MM.1S (cell line): ENCODE results near the gene MPP4.

Experiments
- DNase-seq: peaks from one replicate; pipeline ENCODE4 v3.0.0-alpha.2; 2015
- H2AFZ ChIP-seq: fragments of 300-600 bp; sonication (generic); 2 replicates; pipeline ENCODE4 v1.6.0; 2016; ENCODE audit warnings: antibody characterized with exemption, low read length
- H3F3A ChIP-seq: fragments of 300-600 bp; sonication (generic); 2 replicates; pipeline ENCODE4 v1.6.1; 2016; ENCODE audit warnings: mild to moderate bottlenecking, antibody characterized with exemption, low read length, moderate library complexity, mixed read lengths; ENCODE audit not compliant: insufficient read depth
- H3K27ac ChIP-seq: fragments of 300-600 bp; sonication (generic); 2 replicates; pipeline ENCODE4 v1.5.1; 2016; ENCODE audit warnings: mild to moderate bottlenecking, low read length
- H3K27me3 ChIP-seq: fragments of 300-600 bp; sonication (generic); replicated peaks from 2 replicates; pipeline ENCODE4 v1.6.0; 2016; ENCODE audit warnings: low read length; ENCODE audit not compliant: insufficient read depth
- H3K36me3 ChIP-seq: fragments of 300-600 bp; sonication (generic); replicated peaks from 2 replicates; pipeline ENCODE4 v1.6.1; 2016; ENCODE audit warnings: mild to moderate bottlenecking, low read length, mixed read lengths; ENCODE audit not compliant: insufficient read depth
- H3K4me1 ChIP-seq: fragments of 300-600 bp; sonication (generic); 2 replicates; pipeline ENCODE4 v1.6.1; 2016; ENCODE audit warnings: low read length, mixed read lengths
- H3K4me2 ChIP-seq: fragments of 300-600 bp; sonication (generic); 2 replicates; pipeline ENCODE4 v1.6.0; 2016; ENCODE audit warnings: low read depth, low read length
- H3K4me3 ChIP-seq: fragments of 300-600 bp; sonication (generic); 2 replicates; pipeline ENCODE4 v1.5.1; 2016; ENCODE audit warnings: low read length, mixed read lengths
- H3K79me2 ChIP-seq: fragments of 300-600 bp; sonication (generic); 2 replicates; pipeline ENCODE4 v1.6.1; 2016; ENCODE audit warnings: mixed run types, low read length, mixed read lengths
- H3K9ac ChIP-seq: fragments of 300-600 bp; sonication (generic); 2 replicates; pipeline ENCODE4 v1.6.1; 2016; ENCODE audit warnings: low read length, mixed read lengths
- H3K9me2 ChIP-seq: fragments of 300-600 bp; sonication (generic); replicated peaks from 2 replicates; pipeline ENCODE4 v1.6.1; 2016; ENCODE audit warnings: mild to moderate bottlenecking, low read length, mixed read lengths; ENCODE audit not compliant: insufficient read depth
- H3K9me3 ChIP-seq: fragments of 300-600 bp; sonication (generic); replicated peaks from 2 replicates; pipeline ENCODE4 v1.6.1; 2016; ENCODE audit warnings: mild to moderate bottlenecking, low read length, mixed read lengths; ENCODE audit not compliant: insufficient read depth
- H4K20me1 ChIP-seq: fragments of 300-600 bp; sonication (generic); 2 replicates; pipeline ENCODE4 v1.6.1; 2016; ENCODE audit warnings: mild to moderate bottlenecking, low read length, moderate library complexity, mixed read lengths; ENCODE audit not compliant: insufficient read depth
- EZH2 ChIP-seq: fragments of 300-600 bp; sonication (generic); optimal IDR thresholded peaks from 2 replicates; pipeline ENCODE3; 2017; ENCODE audit warnings: low read depth, mild to moderate bottlenecking, antibody characterized with exemption, low read length, mixed read lengths
- EZH2phosphoT487 ChIP-seq: fragments of 300-600 bp; sonication (generic); IDR thresholded peaks from 2 replicates; pipeline ENCODE4 v1.6.1; 2018; ENCODE audit warnings: antibody characterized with exemption, low read length
- TF ChIP-seq, protein P1 (sequence below): fragments of 300-600 bp; sonication (generic); IDR thresholded peaks from 2 replicates; pipeline ENCODE4 v1.5.1; 2016; ENCODE audit warnings: antibody characterized with exemption, low read length, mixed read lengths

Gene MPP4

DNA sequence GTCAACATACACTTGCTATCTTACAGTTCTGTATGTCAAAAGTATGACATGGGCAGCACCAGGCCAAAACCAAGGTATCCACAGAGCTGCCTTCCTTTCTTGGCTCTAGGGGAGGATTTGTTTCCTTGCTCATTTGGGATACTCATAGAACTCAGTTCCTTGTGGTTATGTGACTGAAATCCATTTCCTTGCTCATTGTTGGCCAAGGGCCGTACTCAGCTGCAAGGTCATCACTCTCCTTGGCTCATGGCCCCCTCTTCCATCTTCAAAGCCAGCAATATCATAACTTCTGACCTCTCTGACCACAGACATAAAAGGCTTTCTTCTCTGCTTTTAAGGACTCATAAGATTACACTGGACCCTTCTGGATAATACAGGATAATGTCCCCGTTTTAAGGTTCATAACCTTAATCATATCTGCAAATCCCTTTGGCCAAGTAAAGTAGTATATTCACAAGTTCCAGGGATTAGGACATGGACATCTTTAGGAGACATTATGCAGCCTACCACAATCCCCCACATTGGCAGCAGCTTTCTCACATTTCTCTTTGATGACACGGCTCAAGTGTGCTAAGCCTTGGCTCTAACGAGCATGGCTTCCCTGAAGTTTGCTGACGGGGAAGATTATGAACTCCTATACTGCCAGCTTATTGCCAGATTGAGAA, 76.0 kb downstream of the MPP4 start:
- Histone ChIP-seq H3K4me1 (no peaks in the 10 kb centered on the region), H3K9me3 (no peaks in the 10 kb centered on the region), H3K9ac (no peak overlapping the region), H2AFZ (no peak overlapping the region), H3F3A (no peaks in the 10 kb centered on the region), H3K27me3 (no peaks in the 10 kb centered on the region), H3K36me3 (no peaks in the 10 kb centered on the region), H4K20me1 (no peaks in the 10 kb centered on the region), H3K79me2 (no peaks in the 10 kb centered on the region), H3K9me2 (no peaks in the 10 kb centered on the region), H3K4me2 (no peak overlapping the region), H3K4me3 (no peak overlapping the region), H3K27ac (no peak overlapping the region)
- no peak for DNase-seq
- TF ChIP-seq, protein P1, sequence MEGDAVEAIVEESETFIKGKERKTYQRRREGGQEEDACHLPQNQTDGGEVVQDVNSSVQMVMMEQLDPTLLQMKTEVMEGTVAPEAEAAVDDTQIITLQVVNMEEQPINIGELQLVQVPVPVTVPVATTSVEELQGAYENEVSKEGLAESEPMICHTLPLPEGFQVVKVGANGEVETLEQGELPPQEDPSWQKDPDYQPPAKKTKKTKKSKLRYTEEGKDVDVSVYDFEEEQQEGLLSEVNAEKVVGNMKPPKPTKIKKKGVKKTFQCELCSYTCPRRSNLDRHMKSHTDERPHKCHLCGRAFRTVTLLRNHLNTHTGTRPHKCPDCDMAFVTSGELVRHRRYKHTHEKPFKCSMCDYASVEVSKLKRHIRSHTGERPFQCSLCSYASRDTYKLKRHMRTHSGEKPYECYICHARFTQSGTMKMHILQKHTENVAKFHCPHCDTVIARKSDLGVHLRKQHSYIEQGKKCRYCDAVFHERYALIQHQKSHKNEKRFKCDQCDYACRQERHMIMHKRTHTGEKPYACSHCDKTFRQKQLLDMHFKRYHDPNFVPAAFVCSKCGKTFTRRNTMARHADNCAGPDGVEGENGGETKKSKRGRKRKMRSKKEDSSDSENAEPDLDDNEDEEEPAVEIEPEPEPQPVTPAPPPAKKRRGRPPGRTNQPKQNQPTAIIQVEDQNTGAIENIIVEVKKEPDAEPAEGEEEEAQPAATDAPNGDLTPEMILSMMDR: no peak
- no peak for TF ChIP-seq EZH2phosphoT487
- no peak for TF ChIP-seq EZH2

DNA sequence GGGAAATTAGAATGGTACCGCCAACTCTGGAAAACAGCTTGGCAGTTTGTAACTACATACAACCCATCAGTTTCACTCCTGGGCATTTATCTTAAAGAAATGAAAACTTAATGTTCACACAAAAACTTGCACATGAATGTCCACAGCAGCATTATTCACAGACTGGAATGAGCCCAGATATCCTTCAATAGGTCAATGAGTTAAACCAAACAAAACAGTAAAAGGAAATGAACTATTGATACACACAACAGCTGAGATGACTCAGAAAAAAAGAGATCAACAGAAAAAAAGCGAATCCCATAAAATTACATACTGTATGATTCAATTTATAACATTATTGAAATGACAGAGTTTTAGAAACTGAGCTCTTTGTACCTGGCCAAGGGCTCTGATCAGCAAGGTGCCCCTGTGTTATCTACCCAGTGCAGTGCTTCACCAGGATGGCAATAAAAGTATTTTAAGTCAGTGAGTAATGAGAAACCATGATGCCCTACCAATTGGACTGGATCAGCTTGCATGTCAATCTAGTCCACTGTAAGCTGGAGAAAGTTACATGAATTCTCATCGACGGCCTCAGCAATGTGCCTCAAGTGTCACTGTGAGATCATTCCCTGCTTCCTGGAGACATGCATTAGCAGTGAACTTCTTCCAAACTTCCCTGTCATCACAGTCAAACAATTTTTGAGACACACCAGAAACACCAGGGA, 77.0 kb downstream of the MPP4 start:
- H3K9me3 ChIP-seq: no peaks in the 10 kb centered on the region
- no peak overlapping the region for H3K4me3 ChIP-seq
- TF ChIP-seq EZH2phosphoT487: no peak
- TF ChIP-seq, protein P1: no peak
- TF ChIP-seq EZH2: no peak
- H3K27ac ChIP-seq: no peak overlapping the region
- no peak overlapping the region for H3K9ac ChIP-seq
- no peaks in the 10 kb centered on the region for H3F3A ChIP-seq
- H3K79me2 ChIP-seq: no peaks in the 10 kb centered on the region
- no peak overlapping the region for H2AFZ ChIP-seq
- H3K4me1 ChIP-seq: no peaks in the 10 kb centered on the region
- H3K36me3 ChIP-seq: no peaks in the 10 kb centered on the region
- H3K27me3 ChIP-seq: no peaks in the 10 kb centered on the region
- DNase-seq: no peak
- no peaks in the 10 kb centered on the region for H3K9me2 ChIP-seq
- H3K4me2 ChIP-seq: no peak overlapping the region
- no peaks in the 10 kb centered on the region for H4K20me1 ChIP-seq

DNA sequence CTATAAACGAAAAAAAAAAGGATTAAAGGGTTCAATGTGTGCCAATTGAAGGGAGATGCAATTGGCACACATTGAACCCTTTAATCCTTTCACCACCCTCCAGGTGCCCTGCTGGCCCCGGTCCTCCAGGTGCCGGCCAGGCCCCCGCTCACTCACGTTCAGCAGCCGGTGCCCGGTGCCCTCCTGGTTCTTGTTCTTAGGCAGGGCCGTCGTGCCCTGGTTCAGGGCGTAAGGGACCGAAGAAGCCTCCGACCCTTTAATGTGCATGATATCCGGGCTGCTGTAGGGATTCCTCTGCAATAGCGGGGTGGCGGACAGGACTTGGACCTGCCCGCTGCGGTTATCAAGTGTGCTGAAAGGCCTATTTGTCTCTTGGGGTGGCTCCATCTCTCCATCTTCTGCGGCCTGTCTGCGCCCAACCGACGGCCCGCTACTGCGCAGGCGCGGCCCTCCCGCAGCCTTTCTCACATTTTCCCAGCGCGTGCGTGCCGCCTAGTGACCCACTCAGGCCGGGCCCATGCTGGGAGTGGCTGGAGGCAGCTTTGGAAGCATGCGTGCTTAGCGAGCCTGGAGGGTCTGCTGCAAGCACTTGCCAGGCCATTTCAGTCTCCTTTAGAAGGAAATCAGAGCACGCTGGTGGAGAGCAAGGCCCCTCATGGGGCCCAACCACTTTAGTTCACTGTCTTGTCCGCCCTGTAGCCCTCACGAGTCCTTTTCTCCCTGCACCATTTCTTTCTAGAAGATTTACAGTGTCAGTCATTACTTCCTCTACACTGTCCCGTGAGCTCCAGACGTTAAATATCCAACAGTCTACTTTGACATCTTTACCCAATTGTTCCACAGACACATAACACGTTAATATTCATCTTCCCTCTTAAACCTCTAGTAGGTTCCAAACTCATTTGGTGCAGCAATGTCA, 79.4 kb downstream of the MPP4 start:
- DNase-seq: no peak
- no peak for TF ChIP-seq EZH2phosphoT487
- TF ChIP-seq EZH2: no peak
- TF ChIP-seq, protein P1: no peak
- no peaks in the 10 kb centered on the region for H3F3A ChIP-seq
- no peaks in the 10 kb centered on the region for H3K79me2 ChIP-seq
- no peaks in the 10 kb centered on the region for H3K9me3 ChIP-seq
- no peak overlapping the region for H3K4me2 ChIP-seq
- no peaks in the 10 kb centered on the region for H3K4me1 ChIP-seq
- no peak overlapping the region for H3K4me3 ChIP-seq
- no peaks in the 10 kb centered on the region for H3K36me3 ChIP-seq
- H3K9me2 ChIP-seq: no peaks in the 10 kb centered on the region
- no peak overlapping the region for H3K9ac ChIP-seq
- H3K27me3 ChIP-seq: no peaks in the 10 kb centered on the region
- no peak overlapping the region for H2AFZ ChIP-seq
- no peaks in the 10 kb centered on the region for H4K20me1 ChIP-seq
- no peak overlapping the region for H3K27ac ChIP-seq
